ENCODE data around the gene CPSF4L.

Gene CPSF4L

DNA sequence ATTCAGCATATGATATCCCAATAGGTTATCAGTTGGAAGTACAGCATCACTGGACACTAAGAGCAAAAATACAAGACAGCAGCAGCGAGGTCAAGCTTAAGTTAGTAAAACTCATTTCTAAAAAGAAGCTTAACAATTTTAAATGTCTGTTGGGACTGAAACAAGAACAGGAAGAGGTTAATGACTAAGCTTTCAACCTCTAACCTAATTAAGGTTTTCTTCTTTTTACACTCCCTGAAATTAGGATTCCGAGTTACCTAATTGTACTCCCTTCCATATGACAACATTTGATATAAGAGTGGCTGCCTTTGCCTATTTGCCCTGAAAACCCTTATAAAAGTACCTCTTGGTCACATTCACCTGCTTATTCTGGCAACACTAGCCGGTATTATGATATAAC, 34.3 kb downstream of the CPSF4L start:
- no peak overlapping the region for H3K4me3 ChIP-seq (ENCODE audit: low read length)
- H3K27me3 ChIP-seq (ENCODE audit: control insufficient read depth, insufficient read depth, low read length): no peaks in the 10 kb centered on the region
- no peak overlapping the region for H3K9ac ChIP-seq (ENCODE audit: low read length)
- H3K9me3 ChIP-seq (ENCODE audit: control insufficient read depth, low read depth, low read length): no peaks in the 10 kb centered on the region
- H3K36me3 ChIP-seq (ENCODE audit: control insufficient read depth, low read depth, low read length): no peaks in the 10 kb centered on the region
- H3K4me1 ChIP-seq (ENCODE audit: control insufficient read depth, low read depth, low read length): peaks cover 18% of the 10 kb centered on the region
- no peak overlapping the region for H3K27ac ChIP-seq (ENCODE audit: low read length)

DNA sequence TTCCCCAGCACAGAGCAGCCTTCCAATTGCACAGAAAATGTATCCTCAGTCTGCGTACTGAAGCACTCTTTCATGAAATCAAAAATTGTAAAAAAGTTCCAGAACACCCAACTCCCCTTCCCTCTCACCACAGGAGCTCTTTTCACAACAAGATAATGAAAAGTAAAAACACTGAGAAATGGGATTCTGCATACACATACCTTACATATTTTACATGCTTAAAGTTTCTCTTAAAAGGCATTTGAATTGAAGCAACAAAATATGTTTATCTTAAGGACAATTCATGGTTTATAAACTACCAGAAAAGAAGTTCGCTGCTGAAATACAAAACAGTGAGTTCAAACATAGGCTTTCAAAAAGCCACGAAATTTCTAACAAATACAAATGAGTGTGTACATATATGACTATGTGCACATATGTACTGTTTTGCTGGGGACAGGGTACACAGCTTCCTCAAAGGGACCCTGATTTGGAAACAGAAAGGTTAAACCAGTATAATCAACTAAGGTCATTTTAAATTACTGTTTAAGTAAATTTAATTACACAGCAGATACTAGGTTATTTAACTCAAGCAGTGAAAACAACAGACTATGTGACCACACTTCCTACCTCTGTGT, 35.0 kb downstream of the CPSF4L start:
- Histone ChIP-seq H3K27me3 (ENCODE audit: control insufficient read depth, insufficient read depth, low read length) (no peaks in the 10 kb centered on the region), H3K4me3 (ENCODE audit: low read length) (peak overlapping the region; percentile 2), H3K9me3 (ENCODE audit: control insufficient read depth, low read depth, low read length) (no peaks in the 10 kb centered on the region), H3K27ac (ENCODE audit: low read length) (no peak overlapping the region), H3K36me3 (ENCODE audit: control insufficient read depth, low read depth, low read length) (no peaks in the 10 kb centered on the region), H3K4me1 (ENCODE audit: control insufficient read depth, low read depth, low read length) (peaks cover 18% of the 10 kb centered on the region), H3K9ac (ENCODE audit: low read length) (peak overlapping the region; percentile 3)

DNA sequence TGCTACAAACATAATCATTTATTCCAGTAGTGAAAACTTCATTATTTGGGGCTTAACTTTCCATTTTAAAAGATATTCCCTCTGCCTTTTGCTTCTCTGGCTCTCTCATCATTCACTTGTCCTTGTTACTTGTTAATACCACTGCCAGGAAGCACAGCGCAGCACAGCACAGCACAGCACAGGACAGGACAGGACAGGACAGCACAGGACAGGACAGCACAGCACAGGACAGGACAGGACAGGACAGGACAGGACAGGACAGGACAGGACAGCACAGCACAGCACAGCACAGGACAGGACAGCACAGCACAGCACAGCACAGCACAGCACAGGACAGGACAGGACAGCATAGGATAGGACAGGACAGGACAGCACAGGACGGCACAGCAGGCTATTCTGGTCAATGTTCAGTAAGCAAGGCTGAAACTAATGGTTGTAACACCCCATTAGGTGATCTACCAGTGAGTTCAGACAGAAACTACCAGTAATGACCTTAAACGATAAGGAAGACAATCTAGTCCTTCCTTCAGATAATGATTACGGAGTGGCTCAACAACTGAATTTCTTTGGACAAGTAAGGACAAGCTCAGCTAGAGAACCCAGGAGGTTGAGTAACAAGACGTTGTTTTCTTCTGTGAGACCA, 36.9 kb downstream of the CPSF4L start:
- H3K4me1 ChIP-seq (ENCODE audit: control insufficient read depth, low read depth, low read length): peaks cover 12% of the 10 kb centered on the region
- H3K36me3 ChIP-seq (ENCODE audit: control insufficient read depth, low read depth, low read length): no peaks in the 10 kb centered on the region
- H3K27ac ChIP-seq (ENCODE audit: low read length): no peak overlapping the region
- H3K4me3 ChIP-seq (ENCODE audit: low read length): no peak overlapping the region
- H3K9me3 ChIP-seq (ENCODE audit: control insufficient read depth, low read depth, low read length): no peaks in the 10 kb centered on the region
- no peak overlapping the region for H3K9ac ChIP-seq (ENCODE audit: low read length)
- H3K27me3 ChIP-seq (ENCODE audit: control insufficient read depth, insufficient read depth, low read length): no peaks in the 10 kb centered on the region

DNA sequence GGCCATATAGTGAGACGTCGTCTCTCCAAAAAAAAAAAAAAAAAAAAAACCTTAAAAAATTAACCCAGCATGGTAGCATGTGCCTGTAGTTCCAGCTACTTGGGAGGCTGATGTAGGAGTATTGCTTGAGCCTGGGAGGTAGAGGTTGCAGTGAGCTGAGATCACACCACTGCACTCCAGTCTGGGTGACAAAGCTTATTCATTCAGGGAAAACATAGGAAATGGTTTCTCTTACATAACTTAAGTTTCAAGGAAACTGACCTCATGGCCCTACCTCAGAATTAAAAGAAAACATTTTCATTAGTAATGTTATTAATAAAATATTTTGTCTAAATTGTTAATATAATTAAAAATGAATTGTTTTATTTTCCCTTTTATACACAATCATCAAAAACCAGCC, 37.4 kb downstream of the CPSF4L start:
- no peaks in the 10 kb centered on the region for H3K9me3 ChIP-seq (ENCODE audit: control insufficient read depth, low read depth, low read length)
- peaks cover 12% of the 10 kb centered on the region for H3K4me1 ChIP-seq (ENCODE audit: control insufficient read depth, low read depth, low read length)
- no peak overlapping the region for H3K27ac ChIP-seq (ENCODE audit: low read length)
- H3K27me3 ChIP-seq (ENCODE audit: control insufficient read depth, insufficient read depth, low read length): no peaks in the 10 kb centered on the region
- H3K36me3 ChIP-seq (ENCODE audit: control insufficient read depth, low read depth, low read length): no peaks in the 10 kb centered on the region
- H3K4me3 ChIP-seq (ENCODE audit: low read length): no peak overlapping the region
- H3K9ac ChIP-seq (ENCODE audit: low read length): no peak overlapping the region

DNA sequence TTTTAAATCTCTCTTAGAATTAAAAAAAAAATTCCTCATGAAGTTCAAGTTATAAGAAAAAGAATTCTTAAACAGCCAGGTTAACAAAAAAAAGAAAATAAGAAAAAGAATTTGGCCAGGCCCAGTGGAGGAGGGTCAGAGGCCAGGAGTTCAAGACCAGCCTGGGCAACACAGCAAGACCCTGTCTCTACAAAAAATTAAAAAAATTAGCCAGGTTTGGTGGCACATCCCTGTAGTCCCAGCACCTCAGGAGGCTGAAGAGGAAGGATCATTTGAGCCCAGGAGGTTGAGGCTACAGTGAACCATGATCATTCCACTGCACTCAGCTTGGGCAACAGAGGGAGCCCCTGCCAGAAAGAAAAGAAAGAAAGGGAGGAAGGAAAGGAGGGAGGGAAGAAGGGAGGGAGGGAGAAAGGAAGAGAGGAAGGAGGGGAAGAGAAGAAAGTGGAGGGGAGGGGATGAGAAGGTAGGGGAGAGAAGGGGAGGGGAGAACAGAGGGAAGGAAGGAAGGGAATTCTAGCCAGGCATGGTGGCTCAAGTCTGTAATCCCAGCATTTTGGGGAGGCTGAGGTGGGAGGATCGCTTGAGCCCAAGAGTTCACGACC, 38.0 kb downstream of the CPSF4L start:
- Histone ChIP-seq H3K4me3 (ENCODE audit: low read length) (no peak overlapping the region), H3K27ac (ENCODE audit: low read length) (no peak overlapping the region), H3K9ac (ENCODE audit: low read length) (no peak overlapping the region), H3K36me3 (ENCODE audit: control insufficient read depth, low read depth, low read length) (no peaks in the 10 kb centered on the region), H3K4me1 (ENCODE audit: control insufficient read depth, low read depth, low read length) (peaks cover 12% of the 10 kb centered on the region), H3K9me3 (ENCODE audit: control insufficient read depth, low read depth, low read length) (no peaks in the 10 kb centered on the region), H3K27me3 (ENCODE audit: control insufficient read depth, insufficient read depth, low read length) (no peaks in the 10 kb centered on the region)

DNA sequence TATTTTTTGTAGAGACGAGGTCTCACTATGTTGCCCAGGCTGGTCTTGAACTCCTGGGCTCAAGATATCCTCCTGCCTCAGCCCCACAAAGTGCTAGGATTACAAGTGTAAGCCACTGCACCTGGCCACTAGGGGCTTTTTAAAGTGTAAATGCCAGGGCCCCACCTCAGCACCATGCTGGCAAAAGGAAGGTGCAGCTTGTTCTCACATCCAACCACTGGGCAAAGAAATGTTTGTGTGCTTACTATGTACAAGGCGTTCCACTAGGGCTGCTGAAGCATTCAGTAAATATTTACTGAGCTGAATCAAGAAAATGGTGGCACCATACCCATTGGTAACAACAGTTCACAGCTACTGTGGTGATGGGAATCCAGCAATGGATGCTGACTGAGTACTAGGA, 46.2 kb downstream of the CPSF4L start:
- Histone ChIP-seq H3K4me3 (ENCODE audit: low read length) (no peak overlapping the region), H3K4me1 (ENCODE audit: control insufficient read depth, low read depth, low read length) (no peaks in the 10 kb centered on the region), H3K27ac (ENCODE audit: low read length) (no peak overlapping the region), H3K9ac (ENCODE audit: low read length) (no peak overlapping the region), H3K9me3 (ENCODE audit: control insufficient read depth, low read depth, low read length) (no peaks in the 10 kb centered on the region), H3K36me3 (ENCODE audit: control insufficient read depth, low read depth, low read length) (no peaks in the 10 kb centered on the region), H3K27me3 (ENCODE audit: control insufficient read depth, insufficient read depth, low read length) (no peaks in the 10 kb centered on the region)

DNA sequence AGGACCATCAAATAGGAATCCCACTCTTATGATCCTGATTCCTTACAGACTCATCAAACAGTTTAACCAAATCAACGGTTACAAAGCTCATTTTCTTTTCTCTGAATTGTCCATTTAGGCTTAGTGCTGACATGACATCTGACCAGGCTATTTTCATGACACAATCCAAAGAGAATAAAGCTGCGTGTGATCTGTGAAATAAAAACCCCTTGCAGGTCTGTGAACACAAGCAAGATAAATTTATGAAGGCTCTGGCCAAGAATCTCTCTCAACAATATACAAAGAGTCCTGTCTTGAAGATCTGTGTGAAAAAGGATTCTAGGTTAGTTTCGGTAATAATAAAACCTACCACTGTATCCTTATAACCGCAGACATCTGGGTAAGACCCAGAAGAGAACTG, 46.8 kb downstream of the CPSF4L start:
- H3K27me3 ChIP-seq (ENCODE audit: control insufficient read depth, insufficient read depth, low read length): no peaks in the 10 kb centered on the region
- no peaks in the 10 kb centered on the region for H3K9me3 ChIP-seq (ENCODE audit: control insufficient read depth, low read depth, low read length)
- no peak overlapping the region for H3K9ac ChIP-seq (ENCODE audit: low read length)
- peaks cover 3% of the 10 kb centered on the region for H3K36me3 ChIP-seq (ENCODE audit: control insufficient read depth, low read depth, low read length)
- H3K4me1 ChIP-seq (ENCODE audit: control insufficient read depth, low read depth, low read length): no peaks in the 10 kb centered on the region
- H3K27ac ChIP-seq (ENCODE audit: low read length): no peak overlapping the region
- H3K4me3 ChIP-seq (ENCODE audit: low read length): no peak overlapping the region

DNA sequence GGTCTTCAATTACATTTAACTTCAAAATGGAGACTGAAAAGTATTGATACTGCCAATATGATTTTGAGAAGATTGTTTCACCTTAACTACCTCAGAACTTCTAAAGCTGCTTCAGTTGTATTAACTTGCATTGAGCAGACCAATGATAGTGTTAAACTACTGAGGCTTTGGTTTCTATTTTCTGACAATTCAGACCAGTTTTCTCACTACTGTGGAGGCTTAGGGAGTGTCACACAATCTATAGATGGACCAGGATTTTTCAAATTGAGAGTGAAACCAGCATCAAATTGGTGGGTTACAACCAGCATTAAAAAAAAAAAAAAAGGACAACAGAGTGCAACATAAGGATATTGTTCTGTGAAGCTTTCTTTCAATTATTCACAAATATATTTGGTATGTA, 47.7 kb downstream of the CPSF4L start:
- Histone ChIP-seq H3K36me3 (ENCODE audit: control insufficient read depth, low read depth, low read length) (peaks cover 11% of the 10 kb centered on the region), H3K9ac (ENCODE audit: low read length) (no peak overlapping the region), H3K9me3 (ENCODE audit: control insufficient read depth, low read depth, low read length) (no peaks in the 10 kb centered on the region), H3K4me3 (ENCODE audit: low read length) (no peak overlapping the region), H3K4me1 (ENCODE audit: control insufficient read depth, low read depth, low read length) (no peaks in the 10 kb centered on the region), H3K27me3 (ENCODE audit: control insufficient read depth, insufficient read depth, low read length) (no peaks in the 10 kb centered on the region), H3K27ac (ENCODE audit: low read length) (no peak overlapping the region)

DNA sequence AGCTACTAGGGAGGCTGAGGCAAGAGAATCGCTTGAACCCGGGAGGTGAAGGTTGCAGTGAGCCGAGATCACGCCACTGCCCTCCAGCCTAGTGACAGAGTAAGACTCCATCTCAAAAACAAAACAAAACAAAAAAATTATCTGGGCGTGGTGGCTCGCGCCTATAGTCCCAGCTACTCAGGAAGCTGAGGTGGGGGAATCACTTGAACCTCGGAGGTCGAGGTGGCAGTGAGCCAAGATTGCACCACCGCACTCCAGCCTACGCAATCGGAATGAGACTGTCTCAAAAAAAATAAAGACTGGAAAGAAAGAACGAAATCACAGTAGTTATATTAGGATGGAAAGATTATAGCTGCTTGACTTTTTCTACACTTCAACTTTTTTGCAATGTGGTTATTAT, 49.9 kb downstream of the CPSF4L start:
- Histone ChIP-seq H3K4me1 (ENCODE audit: control insufficient read depth, low read depth, low read length) (no peaks in the 10 kb centered on the region), H3K27me3 (ENCODE audit: control insufficient read depth, insufficient read depth, low read length) (no peaks in the 10 kb centered on the region), H3K36me3 (ENCODE audit: control insufficient read depth, low read depth, low read length) (peaks cover 32% of the 10 kb centered on the region), H3K9ac (ENCODE audit: low read length) (no peak overlapping the region), H3K27ac (ENCODE audit: low read length) (no peak overlapping the region), H3K9me3 (ENCODE audit: control insufficient read depth, low read depth, low read length) (no peaks in the 10 kb centered on the region), H3K4me3 (ENCODE audit: low read length) (no peak overlapping the region)

DNA sequence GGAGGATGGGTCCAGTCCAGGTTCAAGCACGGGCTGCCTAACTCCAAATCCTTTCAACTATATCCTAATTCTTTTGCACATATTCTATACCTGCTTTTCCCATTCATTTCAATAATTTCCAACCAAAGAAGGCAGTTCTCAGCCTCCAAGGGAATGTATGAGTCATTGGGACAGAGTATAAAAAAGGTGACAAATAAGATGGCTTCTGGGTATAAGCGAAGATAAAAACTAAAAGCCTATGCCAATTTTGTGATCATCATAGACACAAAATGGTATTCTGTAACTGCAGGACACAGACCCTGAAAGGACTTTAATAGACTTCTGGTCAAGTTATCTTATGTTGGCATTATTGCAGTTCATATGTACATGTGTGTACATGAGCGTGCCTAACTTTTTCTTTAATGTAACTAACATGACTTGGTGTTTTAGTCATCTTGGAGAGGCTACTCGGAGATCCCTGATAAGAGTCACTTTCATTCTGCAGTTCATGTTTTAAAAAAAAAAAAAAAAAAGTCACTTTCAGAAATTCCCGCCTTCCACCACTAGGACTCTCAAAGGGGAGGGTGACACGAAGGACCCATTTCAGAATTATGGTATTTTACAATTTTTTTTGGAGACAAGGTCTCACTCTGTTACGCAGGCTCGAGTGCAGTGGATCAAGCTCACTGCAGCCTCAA, 51.5 kb downstream of the CPSF4L start:
- no peaks in the 10 kb centered on the region for H3K4me1 ChIP-seq (ENCODE audit: control insufficient read depth, low read depth, low read length)
- H3K9me3 ChIP-seq (ENCODE audit: control insufficient read depth, low read depth, low read length): no peaks in the 10 kb centered on the region
- H3K36me3 ChIP-seq (ENCODE audit: control insufficient read depth, low read depth, low read length): peaks cover 47% of the 10 kb centered on the region
- H3K4me3 ChIP-seq (ENCODE audit: low read length): no peak overlapping the region
- no peaks in the 10 kb centered on the region for H3K27me3 ChIP-seq (ENCODE audit: control insufficient read depth, insufficient read depth, low read length)
- no peak overlapping the region for H3K27ac ChIP-seq (ENCODE audit: low read length)
- no peak overlapping the region for H3K9ac ChIP-seq (ENCODE audit: low read length)

DNA sequence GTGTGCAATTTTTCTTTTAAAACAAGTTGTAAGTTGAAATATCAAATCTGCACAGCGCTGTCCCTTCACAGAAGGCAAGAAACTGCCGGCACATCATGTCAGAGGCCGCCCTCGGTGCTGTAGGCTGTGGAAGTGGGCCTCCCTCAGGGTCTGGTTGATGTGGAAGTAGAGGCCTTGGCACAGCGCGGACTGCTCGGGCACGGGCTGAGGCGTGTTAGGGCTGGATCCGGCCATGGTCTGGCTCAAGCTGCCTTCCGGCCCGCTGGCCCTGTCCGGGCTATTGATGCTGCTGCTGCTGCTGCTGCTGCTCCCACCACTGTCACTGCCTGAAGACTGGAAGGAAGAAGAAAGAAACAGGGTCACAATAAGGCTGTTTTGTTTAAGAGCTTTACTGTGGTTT, 52.2 kb downstream of the CPSF4L start:
- Histone ChIP-seq H3K9ac (ENCODE audit: low read length) (no peak overlapping the region), H3K9me3 (ENCODE audit: control insufficient read depth, low read depth, low read length) (no peaks in the 10 kb centered on the region), H3K36me3 (ENCODE audit: control insufficient read depth, low read depth, low read length) (peaks cover 50% of the 10 kb centered on the region), H3K4me3 (ENCODE audit: low read length) (no peak overlapping the region), H3K27ac (ENCODE audit: low read length) (no peak overlapping the region), H3K27me3 (ENCODE audit: control insufficient read depth, insufficient read depth, low read length) (no peaks in the 10 kb centered on the region), H3K4me1 (ENCODE audit: control insufficient read depth, low read depth, low read length) (no peaks in the 10 kb centered on the region)

All from iPS-18a (cell line).